Calu3 (cell line): Measurements from ENCODE around the gene TMEM231. TPM values are rescaled to one million over a fixed set of nuclear protein-coding genes. Genes with fewer than 3 reads are reported as not detected.
A peak's percentile ranks its signal among the peaks of the same experiment; 100 is the strongest.
"Not testable (repeated sequence)": the region's sequence is repeated elsewhere in the genome, so short reads cannot be mapped to it uniquely, and the experiment has no call there.

Source experiments
- BruUV-seq: library from RNA; stranded (reverse); fragments of 400-500 nt; replicated peaks from 2 replicates; lab custom pipeline; 2021; lab: Mats Ljungman, UMichigan
- CTCF ChIA-PET: fragments of 300-600 bp; sonication (Branson Sonifier 250); formaldehyde crosslinking; loops from one replicate; lab custom pipeline; 2022; ENCODE audit warnings: antibody characterized with exemption; lab: Charles Lee
- DNase-seq: peaks from one replicate; pipeline ENCODE4 v3.0.0; 2022
- H3K27ac Mint-ChIP-seq: one replicate; pipeline ENCODE4 v1.8.0; 2022; ENCODE audit warnings: mixed read lengths; ENCODE audit not compliant: unreplicated experiment
- H3K27me3 Mint-ChIP-seq: one replicate; pipeline ENCODE4 v1.8.0; 2022; ENCODE audit warnings: mixed read lengths; ENCODE audit not compliant: unreplicated experiment
- H3K36me3 Mint-ChIP-seq: one replicate; pipeline ENCODE4 v1.8.0; 2022; ENCODE audit warnings: mild to moderate bottlenecking, moderate library complexity, mixed read lengths; ENCODE audit not compliant: insufficient read depth, unreplicated experiment
- H3K4me1 Mint-ChIP-seq: one replicate; pipeline ENCODE4 v1.8.0; 2022; ENCODE audit warnings: mild to moderate bottlenecking, low read depth, mixed read lengths; ENCODE audit not compliant: unreplicated experiment
- H3K4me3 Mint-ChIP-seq: one replicate; pipeline ENCODE4 v1.8.0; 2022; ENCODE audit warnings: mild to moderate bottlenecking, low read depth, moderate library complexity, mixed read lengths; ENCODE audit not compliant: unreplicated experiment
- H3K9me3 Mint-ChIP-seq: one replicate; pipeline ENCODE4 v1.8.0; 2022; ENCODE audit warnings: low read depth, mixed read lengths; ENCODE audit not compliant: unreplicated experiment
- CTCF ChIP-seq: fragments of 200-600 bp; IDR thresholded peaks from one replicate; pipeline ENCODE4 v1.8.0; 2022; ENCODE audit warnings: antibody characterized with exemption; ENCODE audit not compliant: unreplicated experiment
- intact Hi-C: fragments of 100-400 bp; cut with micrococcal nuclease; formaldehyde crosslinking; loops from one replicate; pipeline ENCODE4 v1.10.0; 2022; ENCODE audit not compliant: unreplicated experiment
- total RNA-seq: library from RNA; stranded (reverse); gene quantifications from 2 replicates; pipeline ENCODE4 v1.2.3, GENCODE V29; 2022

Gene TMEM231
- total RNA-seq, 1 experiment from 2014 or later, result 17.6 TPM

GRCh38 chr16:75502916-75503605 is 53.0 kb downstream of the TMEM231 start:
- intact Hi-C loops, result no loop called here
- H3K4me1 Mint-ChIP-seq, result peaks cover 17% of the 10 kb centered on the region
- H3K27ac Mint-ChIP-seq, result no peak overlapping the region
- H3K4me3 Mint-ChIP-seq, result no peak overlapping the region
- TF ChIP-seq CTCF, result no peak
- peaks cover 16% of the 10 kb centered on the region for H3K36me3 Mint-ChIP-seq
- BruUV-seq, result no TSS peak
- no peaks in the 10 kb centered on the region for H3K9me3 Mint-ChIP-seq
- no peaks in the 10 kb centered on the region for H3K27me3 Mint-ChIP-seq
- DNase-seq, result no peak
- CTCF ChIA-PET, result interaction anchor here (0.6 kb wide), 1 partner anchor 14 kb away, joined by 3 read pairs; no protein-coding TSS in a partner anchor

GRCh38 chr16:75501820-75502219 is 54.2 kb downstream of the TMEM231 start:
- CTCF ChIA-PET, DNase-seq, H3K27ac Mint-ChIP-seq, H3K27me3 Mint-ChIP-seq, BruUV-seq, intact Hi-C loops, H3K4me3 Mint-ChIP-seq, H3K9me3 Mint-ChIP-seq: not testable (repeated sequence)
- Mint-ChIP-seq H3K4me1 (peaks cover 14% of the 10 kb centered on the region), H3K36me3 (peaks cover 15% of the 10 kb centered on the region)

- Mint-ChIP-seq H3K27ac (no peak overlapping the region), H3K27me3 (no peaks in the 10 kb centered on the region), H3K4me1 (peaks cover 9% of the 10 kb centered on the region), H3K9me3 (no peaks in the 10 kb centered on the region), H3K4me3 (no peak overlapping the region), H3K36me3 (peaks cover 11% of the 10 kb centered on the region)
- no peak for DNase-seq
- TF ChIP-seq CTCF, result no peak
- intact Hi-C loops, result no loop called here
- BruUV-seq, result no TSS peak
- CTCF ChIA-PET, result no interaction called here
These were observed 54.7 kb downstream of the TMEM231 start for GRCh38 chr16:75501359-75501758.

- H3K4me1 Mint-ChIP-seq, H3K27ac Mint-ChIP-seq, CTCF ChIA-PET, BruUV-seq, H3K9me3 Mint-ChIP-seq, intact Hi-C loops, H3K4me3 Mint-ChIP-seq: not testable (repeated sequence)
- H3K36me3 Mint-ChIP-seq, result peaks cover 11% of the 10 kb centered on the region
- peaks cover 12% of the 10 kb centered on the region for H3K27me3 Mint-ChIP-seq
- peak; percentile 86 for DNase-seq
These were observed 57.3 kb downstream of the TMEM231 start for GRCh38 chr16:75498605-75499322.

GRCh38 chr16:75497558-75497957 is 58.5 kb downstream of the TMEM231 start:
- no TSS peak for BruUV-seq
- peaks cover 12% of the 10 kb centered on the region for H3K27me3 Mint-ChIP-seq
- H3K36me3 Mint-ChIP-seq, result peaks cover 11% of the 10 kb centered on the region
- no peaks in the 10 kb centered on the region for H3K9me3 Mint-ChIP-seq
- TF ChIP-seq CTCF, result no peak
- no peak overlapping the region for H3K27ac Mint-ChIP-seq
- no peak overlapping the region for H3K4me3 Mint-ChIP-seq
- H3K4me1 Mint-ChIP-seq, result peaks cover 6% of the 10 kb centered on the region
- no peak for DNase-seq
- intact Hi-C loops, result no loop called here
- CTCF ChIA-PET, result interaction anchor here (1.2 to 1.8 kb wide), 2 partner anchors 19 to 26 kb away, joined by 3 to 9 read pairs; no protein-coding TSS in a partner anchor
